Esophagus muscularis mucosa (tissue), 3 donors: ENCODE results near the gene SAP30.

Experiments used
- POLR2A ChIP-seq: fragments of 450-650 bp; IDR thresholded peaks from one replicate; pipeline ENCODE4 v1.6.1; 2017; ENCODE audit warnings: antibody characterized with exemption, moderate library complexity, mild to moderate bottlenecking, low read depth
- POLR2AphosphoS5 ChIP-seq, 2 donors: sonication (generic); formaldehyde crosslinking; IDR thresholded peaks; one replicate each; pipeline ENCODE4 v1.6.1; 2017; ENCODE audit warnings: antibody characterized with exemption in 2 of 2
- TF ChIP-seq, protein P1 (sequence below), 3 experiments: fragments of 200-600 bp in 2 of 3; fragments of 450-650 bp in 1 of 3; sonication (generic) in 2 of 3; IDR thresholded peaks; one replicate each; pipeline ENCODE4 v1.5.1; 2017 to 2019; ENCODE audit warnings: antibody characterized with exemption in 3 of 3, mild to moderate bottlenecking in 2 of 3, moderate library complexity in 1 of 3

DNA sequence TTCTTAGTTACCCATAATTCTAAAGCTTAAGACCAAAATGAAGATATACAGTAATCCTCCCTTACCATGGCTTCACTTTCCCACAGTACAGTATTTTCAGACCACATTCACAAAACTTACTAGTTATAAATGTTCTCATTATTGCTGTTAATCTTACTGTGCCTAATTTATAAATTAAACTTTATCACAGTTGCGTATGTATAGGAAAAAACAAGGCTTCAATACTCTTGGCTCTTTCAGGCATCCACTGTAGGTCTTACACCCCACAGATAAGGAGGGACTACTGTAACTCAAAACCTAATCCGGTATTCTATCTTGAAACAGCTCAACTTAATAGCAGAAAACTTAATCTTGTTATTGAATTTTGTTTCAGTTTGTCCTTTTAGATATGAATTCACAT lies 40.2 kb upstream of the SAP30 start:
- TF ChIP-seq, protein P1, sequence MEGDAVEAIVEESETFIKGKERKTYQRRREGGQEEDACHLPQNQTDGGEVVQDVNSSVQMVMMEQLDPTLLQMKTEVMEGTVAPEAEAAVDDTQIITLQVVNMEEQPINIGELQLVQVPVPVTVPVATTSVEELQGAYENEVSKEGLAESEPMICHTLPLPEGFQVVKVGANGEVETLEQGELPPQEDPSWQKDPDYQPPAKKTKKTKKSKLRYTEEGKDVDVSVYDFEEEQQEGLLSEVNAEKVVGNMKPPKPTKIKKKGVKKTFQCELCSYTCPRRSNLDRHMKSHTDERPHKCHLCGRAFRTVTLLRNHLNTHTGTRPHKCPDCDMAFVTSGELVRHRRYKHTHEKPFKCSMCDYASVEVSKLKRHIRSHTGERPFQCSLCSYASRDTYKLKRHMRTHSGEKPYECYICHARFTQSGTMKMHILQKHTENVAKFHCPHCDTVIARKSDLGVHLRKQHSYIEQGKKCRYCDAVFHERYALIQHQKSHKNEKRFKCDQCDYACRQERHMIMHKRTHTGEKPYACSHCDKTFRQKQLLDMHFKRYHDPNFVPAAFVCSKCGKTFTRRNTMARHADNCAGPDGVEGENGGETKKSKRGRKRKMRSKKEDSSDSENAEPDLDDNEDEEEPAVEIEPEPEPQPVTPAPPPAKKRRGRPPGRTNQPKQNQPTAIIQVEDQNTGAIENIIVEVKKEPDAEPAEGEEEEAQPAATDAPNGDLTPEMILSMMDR (IDR thresholded peaks at IDR 0.05), result no peak
- TF ChIP-seq POLR2A (no peak), POLR2AphosphoS5 (IDR thresholded peaks at IDR 0.05) (no peak)
